Measurements from ENCODE around the gene CD247. TPM values are rescaled to one million over a fixed set of nuclear protein-coding genes. Genes with fewer than 3 reads are reported as not detected.

Gene CD247
- total and polyA plus RNA-seq, 4 experiments from 2014 or later = 260 to 404 (median 340) TPM

- Mint-ChIP-seq H3K4me1 (peaks cover 60 to 99% (median 75%) of the 10 kb centered on the region in 4 donors), H3K36me3 (peaks cover 24 to 58% of the 10 kb centered on the region in 2 donors), H3K4me3 (peak overlapping the region; percentile 49 to 89 (median 80)), H3K27me3 (no peaks in the 10 kb centered on the region), H3K9me3 (peaks cover 0 to 2% (median 0%) of the 10 kb centered on the region in 8 donors), H3K27ac (peak overlapping the region; percentile 80 to 100 (median 92))
- H3K9me3 ChIP-seq (ENCODE audit: control insufficient read depth in 1 of 2, low read length in 2 of 2) = no peaks in the 10 kb centered on the region
- H3K27me3 ChIP-seq (ENCODE audit: insufficient read depth, low read length) = no peaks in the 10 kb centered on the region
- peaks cover 97% of the 10 kb centered on the region for H3K4me1 ChIP-seq (ENCODE audit: insufficient read depth, low read length)
- intact Hi-C loops (cut with micrococcal nuclease) = loop anchor here (1.0 to 2.0 kb wide), 2 partner anchors 9 to 17 kb away; no protein-coding TSS in a partner anchor
- peaks cover 11% of the 10 kb centered on the region for H3K36me3 ChIP-seq (ENCODE audit: insufficient read depth, low read length)
- ChIA-PET CTCF (ENCODE audit: partially characterized antibody) (interaction anchor here (0.9 to 1.4 kb wide), 4 partner anchors 24 to 71 kb away, joined by 3 to 6 read pairs (median 4); partner anchors contain the start of gene CD247), POLR2A (ENCODE audit: partially characterized antibody) (interaction anchor here (0.8 to 3.2 kb wide), 12 partner anchors 9 to 43 kb away, joined by 3 to 21 read pairs (median 4); no protein-coding TSS in a partner anchor)
- peak in 1 of 5 donors; percentile 48 for DNase-seq
- peak overlapping the region in 1 of 2 donors; percentile 32 for H3K4me3 ChIP-seq (ENCODE audit: low read length in 2 of 2)
- H3K27ac ChIP-seq (ENCODE audit: low read depth, low read length) = peak overlapping the region; percentile 48
These were observed 44.6 kb downstream of the CD247 start for GRCh38 chr1:167473761-167474160.

GRCh38 chr1:167472752-167473521, 45.4 kb downstream of the CD247 start:
- peak overlapping the region; percentile 48 for H3K27ac ChIP-seq (ENCODE audit: low read depth, low read length)
- ChIA-PET POLR2A (ENCODE audit: partially characterized antibody) (interaction anchor here (0.7 to 3.2 kb wide), 15 partner anchors 8 to 55 kb away, joined by 3 to 21 read pairs (median 4); no protein-coding TSS in a partner anchor), CTCF (ENCODE audit: partially characterized antibody) (interaction anchor here (0.9 to 1.4 kb wide), 4 partner anchors 23 to 70 kb away, joined by 3 to 6 read pairs (median 4); partner anchors contain the start of gene CD247)
- no peaks in the 10 kb centered on the region for H3K9me3 ChIP-seq (ENCODE audit: control insufficient read depth in 1 of 2, low read length in 2 of 2)
- Mint-ChIP-seq H3K4me3 (peak overlapping the region in 7 of 8 donors; percentile 15 to 89 (median 73)), H3K27ac (peak overlapping the region; percentile 80 to 100 (median 93)), H3K4me1 (peaks cover 57 to 99% (median 75%) of the 10 kb centered on the region in 4 donors), H3K27me3 (no peaks in the 10 kb centered on the region), H3K36me3 (peaks cover 17 to 59% of the 10 kb centered on the region in 2 donors), H3K9me3 (peaks cover 0 to 2% (median 0%) of the 10 kb centered on the region in 8 donors)
- H3K4me1 ChIP-seq (ENCODE audit: insufficient read depth, low read length) = peaks cover 97% of the 10 kb centered on the region
- H3K4me3 ChIP-seq (ENCODE audit: low read length in 2 of 2) = no peak overlapping the region
- intact Hi-C loops (cut with micrococcal nuclease) = no loop called here
- peaks cover 9% of the 10 kb centered on the region for H3K36me3 ChIP-seq (ENCODE audit: insufficient read depth, low read length)
- DNase-seq = peak in 1 of 5 donors; percentile 47
- H3K27me3 ChIP-seq (ENCODE audit: insufficient read depth, low read length) = no peaks in the 10 kb centered on the region

- H3K27me3 Mint-ChIP-seq = no peaks in the 10 kb centered on the region
- peaks cover 3 to 53% of the 10 kb centered on the region in 2 donors for H3K36me3 Mint-ChIP-seq
- H3K4me3 Mint-ChIP-seq = peak overlapping the region in 3 of 8 donors; percentile 17 to 84 (median 35)
- H3K4me3 ChIP-seq (ENCODE audit: low read length in 2 of 2) = no peak overlapping the region
- H3K27me3 ChIP-seq (ENCODE audit: insufficient read depth, low read length) = no peaks in the 10 kb centered on the region
- peaks cover 5% of the 10 kb centered on the region for H3K36me3 ChIP-seq (ENCODE audit: insufficient read depth, low read length)
- POLR2A ChIA-PET (ENCODE audit: partially characterized antibody) = interaction anchor here (1.9 to 3.3 kb wide), 4 partner anchors 10 to 45 kb away, joined by 4 to 21 read pairs (median 11); partner anchors contain the start of gene CD247
- H3K27ac Mint-ChIP-seq = peak overlapping the region; percentile 23 to 100 (median 68)
- no peaks in the 10 kb centered on the region for H3K9me3 ChIP-seq (ENCODE audit: control insufficient read depth in 1 of 2, low read length in 2 of 2)
- CTCF ChIA-PET (ENCODE audit: partially characterized antibody) = no interaction called here
- H3K27ac ChIP-seq (ENCODE audit: low read depth, low read length) = no peak overlapping the region
- peaks cover 54 to 99% (median 71%) of the 10 kb centered on the region in 4 donors for H3K4me1 Mint-ChIP-seq
- peaks cover 0 to 2% (median 0%) of the 10 kb centered on the region in 8 donors for H3K9me3 Mint-ChIP-seq
- peaks cover 96% of the 10 kb centered on the region for H3K4me1 ChIP-seq (ENCODE audit: insufficient read depth, low read length)
- no peak for DNase-seq
- intact Hi-C loops (cut with micrococcal nuclease) = no loop called here
These were observed 46.8 kb downstream of the CD247 start for GRCh38 chr1:167471568-167471967.

GRCh38 chr1:167469280-167469965, 48.9 kb downstream of the CD247 start:
- Histone ChIP-seq H3K27me3 (ENCODE audit: insufficient read depth, low read length) (no peaks in the 10 kb centered on the region), H3K27ac (ENCODE audit: low read depth, low read length) (no peak overlapping the region), H3K4me1 (ENCODE audit: insufficient read depth, low read length) (peaks cover 96% of the 10 kb centered on the region), H3K4me3 (ENCODE audit: low read length in 2 of 2) (no peak overlapping the region), H3K36me3 (ENCODE audit: insufficient read depth, low read length) (peaks cover 5% of the 10 kb centered on the region), H3K9me3 (ENCODE audit: control insufficient read depth in 1 of 2, low read length in 2 of 2) (no peaks in the 10 kb centered on the region)
- peaks cover 0 to 2% (median 0%) of the 10 kb centered on the region in 8 donors for H3K9me3 Mint-ChIP-seq
- H3K27ac Mint-ChIP-seq = peak overlapping the region in 6 of 7 donors; percentile 36 to 100 (median 78)
- H3K36me3 Mint-ChIP-seq = peaks cover 9 to 60% of the 10 kb centered on the region in 2 donors
- DNase-seq = no peak
- H3K4me3 Mint-ChIP-seq = peak overlapping the region in 4 of 8 donors; percentile 20 to 39 (median 24)
- intact Hi-C loops (cut with micrococcal nuclease) = no loop called here
- POLR2A ChIA-PET (ENCODE audit: partially characterized antibody) = interaction anchor here (3.3 to 6.4 kb wide), 2 partner anchors 15 to 47 kb away, joined by 17 to 46 read pairs; partner anchors contain the start of gene CD247
- peaks cover 57 to 95% (median 72%) of the 10 kb centered on the region in 4 donors for H3K4me1 Mint-ChIP-seq
- CTCF ChIA-PET (ENCODE audit: partially characterized antibody) = interaction anchor here (0.7 to 1.0 kb wide), 3 partner anchors 28 to 68 kb away, joined by 3 read pairs; no protein-coding TSS in a partner anchor
- no peaks in the 10 kb centered on the region for H3K27me3 Mint-ChIP-seq

- H3K9me3 ChIP-seq (ENCODE audit: control insufficient read depth in 1 of 2, low read length in 2 of 2) = no peaks in the 10 kb centered on the region
- ChIA-PET CTCF (ENCODE audit: partially characterized antibody) (interaction anchor here (1.1 to 1.3 kb wide), 3 partner anchors 9 to 67 kb away, joined by 3 to 5 read pairs (median 4); partner anchors contain the start of gene CD247), POLR2A (ENCODE audit: partially characterized antibody) (interaction anchor here (1.1 to 6.4 kb wide), 9 partner anchors 10 to 48 kb away, joined by 3 to 46 read pairs (median 4); no protein-coding TSS in a partner anchor)
- no peak overlapping the region for H3K27ac ChIP-seq (ENCODE audit: low read depth, low read length)
- intact Hi-C loops (cut with micrococcal nuclease) = no loop called here
- no peak for DNase-seq
- H3K36me3 Mint-ChIP-seq = peaks cover 17 to 63% of the 10 kb centered on the region in 2 donors
- no peak overlapping the region for H3K4me3 ChIP-seq (ENCODE audit: low read length in 2 of 2)
- peak overlapping the region in 6 of 7 donors; percentile 55 to 100 (median 84) for H3K27ac Mint-ChIP-seq
- H3K4me3 Mint-ChIP-seq = peak overlapping the region in 2 of 8 donors; percentile 15 to 35
- no peaks in the 10 kb centered on the region for H3K9me3 Mint-ChIP-seq
- H3K36me3 ChIP-seq (ENCODE audit: insufficient read depth, low read length) = peaks cover 5% of the 10 kb centered on the region
- H3K4me1 Mint-ChIP-seq = peaks cover 53 to 95% (median 71%) of the 10 kb centered on the region in 4 donors
- H3K27me3 ChIP-seq (ENCODE audit: insufficient read depth, low read length) = no peaks in the 10 kb centered on the region
- H3K27me3 Mint-ChIP-seq = no peaks in the 10 kb centered on the region
- peaks cover 95% of the 10 kb centered on the region for H3K4me1 ChIP-seq (ENCODE audit: insufficient read depth, low read length)
These were observed 50.6 kb downstream of the CD247 start for GRCh38 chr1:167467752-167468151.

- DNase-seq = no peak
- peaks cover 52 to 94% (median 69%) of the 10 kb centered on the region in 4 donors for H3K4me1 Mint-ChIP-seq
- intact Hi-C loops (cut with micrococcal nuclease) = no loop called here
- Histone ChIP-seq H3K27ac (ENCODE audit: low read depth, low read length) (no peak overlapping the region), H3K4me1 (ENCODE audit: insufficient read depth, low read length) (peaks cover 95% of the 10 kb centered on the region), H3K36me3 (ENCODE audit: insufficient read depth, low read length) (peaks cover 4% of the 10 kb centered on the region), H3K27me3 (ENCODE audit: insufficient read depth, low read length) (no peaks in the 10 kb centered on the region), H3K9me3 (ENCODE audit: control insufficient read depth in 1 of 2, low read length in 2 of 2) (no peaks in the 10 kb centered on the region), H3K4me3 (ENCODE audit: low read length in 2 of 2) (no peak overlapping the region)
- ChIA-PET CTCF (ENCODE audit: partially characterized antibody) (interaction anchor here (1.1 to 1.7 kb wide), 4 partner anchors 26 to 67 kb away, joined by 3 to 6 read pairs (median 4); partner anchors contain the start of gene CD247), POLR2A (ENCODE audit: partially characterized antibody) (interaction anchor here (1.1 to 6.4 kb wide), 9 partner anchors 9 to 49 kb away, joined by 3 to 46 read pairs (median 4); no protein-coding TSS in a partner anchor)
- no peaks in the 10 kb centered on the region for H3K9me3 Mint-ChIP-seq
- peaks cover 17 to 61% of the 10 kb centered on the region in 2 donors for H3K36me3 Mint-ChIP-seq
- H3K27me3 Mint-ChIP-seq = no peaks in the 10 kb centered on the region
- peak overlapping the region; percentile 37 to 100 (median 72) for H3K27ac Mint-ChIP-seq
- no peak overlapping the region for H3K4me3 Mint-ChIP-seq
These were observed 51.1 kb downstream of the CD247 start for GRCh38 chr1:167467126-167467710.
